ENCODE results near the gene TMEM108. TPM values are rescaled to one million over a fixed set of nuclear protein-coding genes. Genes with fewer than 3 reads are reported as not detected.

TMEM108 gene
- total RNA-seq, 1 donor: 0.10 TPM

- no peak overlapping the region for H3K4me3 ChIP-seq (ENCODE audit: low read length)
- H3K27me3 ChIP-seq (ENCODE audit: insufficient read depth, low read length): no peaks in the 10 kb centered on the region
- no peaks in the 10 kb centered on the region for H3K9me3 ChIP-seq (ENCODE audit: low read depth, low read length)
- H3K4me1 ChIP-seq (ENCODE audit: insufficient read depth, low read length): no peaks in the 10 kb centered on the region
These were observed 233.3 kb downstream of the TMEM108 start for GRCh38 chr3:133271539-133271938.

DNA sequence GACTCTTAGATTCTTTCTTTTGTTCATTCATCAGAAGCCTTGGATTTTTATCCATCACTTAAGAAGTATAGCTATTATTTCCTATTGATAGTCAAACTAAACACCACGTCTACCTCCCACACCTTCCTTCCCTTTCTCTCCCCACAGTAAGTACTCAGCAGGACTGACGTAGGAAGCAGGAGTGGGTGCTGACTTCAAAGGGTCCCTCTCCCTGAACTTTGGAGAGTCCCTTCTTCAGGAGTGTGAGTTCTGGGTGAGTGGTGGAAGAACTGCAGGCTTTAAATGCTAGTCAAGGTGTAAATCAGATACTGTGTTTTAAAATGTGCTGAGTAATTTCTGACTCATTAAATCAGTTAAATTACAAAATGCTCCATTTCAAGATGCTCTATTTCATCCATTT, 235.2 kb downstream of the TMEM108 start:
- H3K4me1 ChIP-seq (ENCODE audit: insufficient read depth, low read length): no peaks in the 10 kb centered on the region
- no peak overlapping the region for H3K4me3 ChIP-seq (ENCODE audit: low read length)
- no peaks in the 10 kb centered on the region for H3K9me3 ChIP-seq (ENCODE audit: low read depth, low read length)
- H3K27me3 ChIP-seq (ENCODE audit: insufficient read depth, low read length): no peaks in the 10 kb centered on the region

DNA sequence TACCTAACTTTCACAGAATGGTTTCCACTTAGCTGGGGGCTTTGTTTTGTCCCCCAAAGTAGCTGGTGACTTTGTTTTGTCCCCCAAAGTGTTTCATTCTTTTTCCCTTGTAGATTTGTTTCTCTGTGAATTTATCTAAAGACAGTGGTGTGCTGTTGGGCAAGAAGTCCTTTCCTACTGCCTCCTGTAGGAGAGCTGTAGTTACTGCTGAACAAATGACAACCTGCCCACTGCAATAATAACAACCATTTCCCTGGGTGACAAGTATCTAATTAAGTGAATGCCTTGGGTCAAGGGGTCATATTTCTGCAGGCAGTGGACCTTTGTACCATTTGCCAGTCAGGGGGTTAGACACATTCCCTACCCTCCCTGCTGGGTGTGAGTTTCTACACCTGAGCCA, 236.3 kb downstream of the TMEM108 start:
- Histone ChIP-seq H3K9me3 (ENCODE audit: low read depth, low read length) (no peaks in the 10 kb centered on the region), H3K27me3 (ENCODE audit: insufficient read depth, low read length) (no peaks in the 10 kb centered on the region), H3K4me3 (ENCODE audit: low read length) (no peak overlapping the region), H3K4me1 (ENCODE audit: insufficient read depth, low read length) (no peaks in the 10 kb centered on the region)

GRCh38 chr3:133276594-133276993, 238.4 kb downstream of the TMEM108 start:
- Histone ChIP-seq H3K27me3 (ENCODE audit: insufficient read depth, low read length) (no peaks in the 10 kb centered on the region), H3K9me3 (ENCODE audit: low read depth, low read length) (no peaks in the 10 kb centered on the region), H3K4me1 (ENCODE audit: insufficient read depth, low read length) (no peaks in the 10 kb centered on the region), H3K4me3 (ENCODE audit: low read length) (no peak overlapping the region)

GRCh38 chr3:133277813-133278212, 239.6 kb downstream of the TMEM108 start:
- no peaks in the 10 kb centered on the region for H3K4me1 ChIP-seq (ENCODE audit: insufficient read depth, low read length)
- H3K4me3 ChIP-seq (ENCODE audit: low read length): no peak overlapping the region
- H3K27me3 ChIP-seq (ENCODE audit: insufficient read depth, low read length): no peaks in the 10 kb centered on the region
- H3K9me3 ChIP-seq (ENCODE audit: low read depth, low read length): no peaks in the 10 kb centered on the region

DNA sequence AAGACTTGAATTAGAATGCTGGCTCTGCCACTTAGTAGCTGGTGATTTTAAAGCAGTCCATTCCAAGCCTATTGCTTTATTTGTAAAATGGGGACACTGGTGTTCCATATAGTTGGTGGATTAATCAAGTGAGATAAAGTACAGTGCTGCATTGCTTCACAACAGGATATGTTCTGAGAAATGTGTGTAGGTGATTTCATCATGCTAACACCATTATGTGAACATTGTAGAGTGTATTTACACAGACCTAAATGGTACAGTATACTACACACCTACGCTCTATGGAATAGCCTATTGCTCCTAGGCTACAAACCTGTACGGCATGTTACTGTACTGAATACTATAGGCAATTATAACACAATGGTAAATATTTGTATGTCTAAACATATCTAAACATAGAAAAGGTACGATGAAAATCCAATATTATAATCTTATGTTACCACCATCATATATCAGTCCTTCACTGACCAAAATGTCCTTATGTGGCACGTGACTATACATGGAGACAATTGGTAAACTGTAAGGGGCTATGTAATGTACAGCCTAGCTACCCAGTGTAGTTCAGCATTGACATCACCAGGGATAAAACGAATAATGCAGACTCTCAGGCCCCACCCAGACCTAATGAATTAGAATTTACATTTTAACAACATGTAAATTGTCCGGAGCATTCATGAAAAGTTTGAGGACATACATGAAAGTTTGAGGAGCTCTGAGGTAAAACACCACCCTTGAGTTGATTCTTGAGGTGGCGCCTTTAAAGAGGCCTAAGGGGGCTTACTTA, 240.3 kb downstream of the TMEM108 start:
- Histone ChIP-seq H3K9me3 (ENCODE audit: low read depth, low read length) (no peaks in the 10 kb centered on the region), H3K4me3 (ENCODE audit: low read length) (no peak overlapping the region), H3K4me1 (ENCODE audit: insufficient read depth, low read length) (no peaks in the 10 kb centered on the region), H3K27me3 (ENCODE audit: insufficient read depth, low read length) (no peaks in the 10 kb centered on the region)

- Histone ChIP-seq H3K27me3 (ENCODE audit: insufficient read depth, low read length) (no peaks in the 10 kb centered on the region), H3K9me3 (ENCODE audit: low read depth, low read length) (no peaks in the 10 kb centered on the region), H3K4me3 (ENCODE audit: low read length) (no peak overlapping the region), H3K4me1 (ENCODE audit: insufficient read depth, low read length) (no peaks in the 10 kb centered on the region)
These were observed 242.4 kb downstream of the TMEM108 start for GRCh38 chr3:133280586-133280985.

DNA sequence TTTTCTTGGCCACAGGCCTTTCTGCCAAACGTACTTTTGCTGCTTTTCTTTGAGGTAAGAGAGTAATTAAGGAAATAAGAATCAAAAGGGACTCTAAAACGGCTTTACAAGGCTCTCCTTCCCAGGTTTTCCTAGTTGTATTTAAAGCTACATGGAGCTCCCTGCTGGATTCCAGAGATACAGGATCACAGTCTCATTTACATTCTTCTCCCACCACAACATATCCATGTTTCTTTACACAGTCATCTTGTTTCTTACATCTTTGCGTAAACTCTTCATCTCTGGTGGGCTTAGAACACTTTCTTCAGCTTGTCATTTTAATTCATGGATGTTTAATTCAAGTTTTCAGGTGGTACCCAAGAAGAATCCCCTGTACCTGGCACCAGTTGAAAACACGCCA, 244.0 kb downstream of the TMEM108 start:
- Histone ChIP-seq H3K4me3 (ENCODE audit: low read length) (no peak overlapping the region), H3K9me3 (ENCODE audit: low read depth, low read length) (no peaks in the 10 kb centered on the region), H3K4me1 (ENCODE audit: insufficient read depth, low read length) (no peaks in the 10 kb centered on the region), H3K27me3 (ENCODE audit: insufficient read depth, low read length) (no peaks in the 10 kb centered on the region)

GRCh38 chr3:133283958-133284807, 246.0 kb downstream of the TMEM108 start:
- Histone ChIP-seq H3K4me3 (ENCODE audit: low read length) (no peak overlapping the region), H3K27me3 (ENCODE audit: insufficient read depth, low read length) (no peaks in the 10 kb centered on the region), H3K9me3 (ENCODE audit: low read depth, low read length) (no peaks in the 10 kb centered on the region)

GRCh38 chr3:133289322-133289721, 251.1 kb downstream of the TMEM108 start:
- Histone ChIP-seq H3K4me1 (ENCODE audit: insufficient read depth, low read length) (no peaks in the 10 kb centered on the region), H3K27me3 (ENCODE audit: insufficient read depth, low read length) (no peaks in the 10 kb centered on the region), H3K9me3 (ENCODE audit: low read depth, low read length) (no peaks in the 10 kb centered on the region), H3K4me3 (ENCODE audit: low read length) (no peak overlapping the region)

More at GRCh38 chr3:133283958-133284807, 246.0 kb downstream of the TMEM108 start:
- no peaks in the 10 kb centered on the region for H3K4me1 ChIP-seq (ENCODE audit: insufficient read depth, low read length)

GRCh38 chr3:133292296-133292695, 254.1 kb downstream of the TMEM108 start:
- H3K4me3 ChIP-seq (ENCODE audit: low read length): no peak overlapping the region
- H3K27me3 ChIP-seq (ENCODE audit: insufficient read depth, low read length): no peaks in the 10 kb centered on the region
- no peaks in the 10 kb centered on the region for H3K9me3 ChIP-seq (ENCODE audit: low read depth, low read length)
- no peaks in the 10 kb centered on the region for H3K4me1 ChIP-seq (ENCODE audit: insufficient read depth, low read length)

DNA sequence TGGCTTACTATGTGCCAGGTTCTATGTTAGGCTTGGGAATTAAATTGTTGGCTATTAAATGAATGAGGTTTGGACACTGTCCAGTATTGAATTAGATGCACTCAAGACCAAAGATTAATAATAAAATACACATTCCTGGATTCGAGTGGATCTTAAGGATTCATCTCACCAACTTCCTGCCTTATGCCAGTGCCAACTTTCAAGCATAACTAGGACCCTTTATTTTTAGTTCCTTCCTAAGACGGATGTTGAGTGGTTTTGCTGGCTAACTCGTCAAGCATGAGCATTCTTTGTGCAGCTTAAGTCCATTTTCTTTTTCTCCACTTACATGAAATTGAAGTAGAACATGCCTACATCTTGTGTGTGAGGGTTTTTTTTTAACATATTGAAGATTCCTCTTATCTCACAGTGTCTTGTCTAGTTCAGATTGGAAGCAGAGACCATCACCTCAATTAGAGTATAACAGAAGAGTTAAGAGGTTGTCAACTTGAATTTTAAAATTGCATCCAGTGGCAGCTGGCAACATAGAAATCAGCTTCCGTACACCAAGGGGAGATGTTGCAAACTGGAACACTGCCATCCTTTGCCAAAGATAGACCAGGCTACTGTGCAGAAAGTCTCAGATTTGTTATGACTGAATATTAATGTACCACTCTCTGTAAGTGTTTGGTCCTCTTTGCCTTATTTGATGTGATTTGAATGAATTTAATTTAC, 255.4 kb downstream of the TMEM108 start:
- Histone ChIP-seq H3K9me3 (ENCODE audit: low read depth, low read length) (no peaks in the 10 kb centered on the region), H3K4me3 (ENCODE audit: low read length) (no peak overlapping the region), H3K27me3 (ENCODE audit: insufficient read depth, low read length) (no peaks in the 10 kb centered on the region), H3K4me1 (ENCODE audit: insufficient read depth, low read length) (no peaks in the 10 kb centered on the region)

DNA sequence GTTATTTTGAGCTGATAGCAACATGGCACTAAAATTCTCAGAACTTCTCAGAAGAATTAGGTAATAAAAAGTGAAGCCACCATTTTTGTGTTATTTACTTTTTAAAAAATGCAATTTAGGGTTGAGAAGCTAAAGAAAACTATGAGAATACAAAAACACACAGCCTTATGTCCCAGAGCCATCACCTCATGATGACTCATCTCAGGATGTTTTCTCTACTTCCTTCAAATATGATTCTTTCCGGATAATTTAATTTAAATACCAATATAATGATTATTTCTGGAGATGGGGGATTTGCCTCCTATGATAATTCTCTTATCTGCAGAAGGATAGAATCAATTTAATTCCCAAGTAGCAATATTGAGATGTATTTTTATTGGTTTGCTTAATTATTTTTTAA, 256.1 kb downstream of the TMEM108 start:
- H3K27me3 ChIP-seq (ENCODE audit: insufficient read depth, low read length): no peaks in the 10 kb centered on the region
- H3K9me3 ChIP-seq (ENCODE audit: low read depth, low read length): no peaks in the 10 kb centered on the region
- no peaks in the 10 kb centered on the region for H3K4me1 ChIP-seq (ENCODE audit: insufficient read depth, low read length)
- H3K4me3 ChIP-seq (ENCODE audit: low read length): no peak overlapping the region

DNA sequence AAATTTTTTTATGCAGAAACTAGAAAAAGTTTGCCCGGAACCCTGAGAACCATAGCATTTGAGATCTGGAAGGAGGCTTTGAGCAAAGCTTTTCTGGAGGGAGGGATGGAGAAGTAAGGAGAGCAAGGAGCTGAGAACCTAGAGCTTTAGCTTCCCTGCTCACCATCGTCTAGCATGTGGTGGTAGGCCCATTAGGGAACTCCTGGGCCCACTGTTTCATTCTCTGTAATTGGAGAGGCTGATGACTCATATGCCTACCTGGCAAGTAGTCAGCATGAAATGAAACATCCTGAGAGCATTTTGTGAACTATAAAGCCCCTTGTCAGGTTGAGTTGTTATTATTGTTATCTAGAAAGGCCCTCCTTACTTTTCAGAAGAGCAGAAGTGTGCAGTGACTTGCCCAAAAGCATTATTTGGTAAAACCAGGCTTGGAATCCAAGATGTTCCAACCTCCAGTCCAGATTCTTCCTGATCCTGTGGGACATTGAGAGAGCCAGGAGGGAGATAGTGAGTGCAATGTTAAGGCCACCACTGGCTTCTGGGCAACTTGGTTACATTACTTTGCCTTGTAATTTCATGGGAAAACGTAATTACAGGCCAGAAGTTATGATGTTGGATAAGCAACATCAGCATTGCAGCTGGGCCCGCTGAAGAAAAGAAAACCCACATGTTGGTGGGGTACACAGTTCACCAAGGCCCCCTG, 257.2 kb downstream of the TMEM108 start:
- Histone ChIP-seq H3K9me3 (ENCODE audit: low read depth, low read length) (no peaks in the 10 kb centered on the region), H3K27me3 (ENCODE audit: insufficient read depth, low read length) (no peaks in the 10 kb centered on the region), H3K4me1 (ENCODE audit: insufficient read depth, low read length) (no peaks in the 10 kb centered on the region)

More for the DNA sequence above, 257.2 kb downstream of the TMEM108 start:
- no peak overlapping the region for H3K4me3 ChIP-seq (ENCODE audit: low read length)

Measured in mononuclear cell (primary cell).